GM19023 (cell line): ENCODE results near the gene ACSM5.
"Not testable (repeated sequence)": the region's sequence is repeated elsewhere in the genome, so short reads cannot be mapped to it uniquely, and the experiment has no call there.

Source experiments
- ATAC-seq: cut with Tn5 transposase; IDR thresholded peaks from one replicate; pipeline ENCODE4 v1.9.1; 2021; ENCODE audit warnings: mild to moderate bottlenecking, moderate library complexity; ENCODE audit not compliant: unreplicated experiment

The ACSM5 gene

DNA sequence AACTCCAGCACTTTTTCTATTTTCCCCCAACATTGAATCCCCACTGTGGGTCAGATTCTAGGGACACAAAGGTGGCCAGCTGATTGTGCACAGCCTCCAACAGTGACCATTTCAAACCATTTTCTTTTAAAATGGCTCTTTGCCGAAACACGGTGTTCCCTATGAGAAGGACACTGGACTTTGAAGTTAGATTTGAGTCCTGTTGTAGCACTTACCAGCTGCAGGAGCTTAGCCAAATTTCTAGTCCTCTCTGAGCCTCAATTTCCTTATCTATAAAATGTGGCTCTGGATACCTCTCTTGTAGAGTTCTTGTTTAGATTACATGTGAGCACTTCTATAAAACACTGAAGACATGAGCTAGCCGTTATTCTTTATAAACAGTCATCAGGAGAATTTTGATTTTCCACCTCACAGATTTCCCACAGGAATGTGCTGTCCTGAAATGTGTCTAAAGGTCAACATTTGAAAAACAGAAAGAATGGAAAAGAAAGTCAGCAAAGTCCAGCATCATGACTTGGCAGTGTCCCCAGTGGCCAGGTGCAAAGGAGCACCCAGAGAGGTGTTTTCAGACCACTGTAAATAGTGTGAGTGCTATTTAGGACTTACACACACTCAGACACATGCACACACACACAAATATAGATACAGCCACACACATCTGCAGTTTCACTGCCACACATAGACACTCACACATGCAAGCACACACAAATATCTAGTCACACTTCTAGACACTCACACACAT lies 37.5 kb downstream of the ACSM5 start:
- not testable (repeated sequence) for ATAC-seq

DNA sequence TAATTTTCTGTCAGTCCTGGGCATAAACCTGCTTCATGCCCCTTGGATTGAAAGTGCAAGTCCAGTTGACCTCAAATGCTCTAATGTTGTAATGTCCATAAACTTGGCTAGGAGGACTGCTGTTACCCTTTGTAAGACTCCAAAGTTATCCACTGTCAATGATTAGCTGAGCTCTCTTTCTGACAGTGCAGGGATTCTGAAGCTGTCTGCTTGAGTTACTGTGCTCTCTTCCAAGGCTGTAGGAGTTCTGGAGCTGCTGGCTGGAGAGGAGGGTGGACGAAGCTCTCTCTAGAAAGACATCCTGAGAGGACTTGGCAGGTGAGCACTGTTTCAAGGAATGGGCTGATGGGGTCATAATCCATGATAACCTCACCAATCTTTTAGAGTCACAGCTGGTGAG lies 42.0 kb downstream of the ACSM5 start, which contains the start of gene ACSM2A:
Gene ACSM2A (plus strand): TSS at position 158 of the 400 bp plus-strand sequence. CDS start 8,594 bp downstream, outside the sequence.
- ATAC-seq, result not testable (repeated sequence)

DNA sequence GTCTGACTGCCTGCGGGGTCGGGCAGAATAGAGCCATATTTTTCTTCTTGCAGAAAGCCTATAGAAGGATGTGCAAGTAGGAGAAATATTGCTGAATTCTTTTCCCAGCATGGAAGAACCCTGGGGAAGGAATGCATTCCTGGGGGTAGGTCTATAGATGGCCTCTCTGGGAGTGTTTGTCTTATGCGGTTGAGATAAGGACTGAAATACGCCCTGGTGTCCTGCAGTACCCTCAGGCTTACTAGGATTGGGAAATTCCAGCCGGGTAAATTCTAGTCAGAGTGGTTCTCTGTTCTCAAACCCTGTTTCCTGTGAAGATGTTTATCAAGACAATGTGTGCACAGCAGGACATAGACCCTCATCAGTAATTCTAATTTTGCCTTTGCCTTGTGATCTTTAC lies 44.3 kb downstream of the ACSM5 start:
- not testable (repeated sequence) for ATAC-seq

DNA sequence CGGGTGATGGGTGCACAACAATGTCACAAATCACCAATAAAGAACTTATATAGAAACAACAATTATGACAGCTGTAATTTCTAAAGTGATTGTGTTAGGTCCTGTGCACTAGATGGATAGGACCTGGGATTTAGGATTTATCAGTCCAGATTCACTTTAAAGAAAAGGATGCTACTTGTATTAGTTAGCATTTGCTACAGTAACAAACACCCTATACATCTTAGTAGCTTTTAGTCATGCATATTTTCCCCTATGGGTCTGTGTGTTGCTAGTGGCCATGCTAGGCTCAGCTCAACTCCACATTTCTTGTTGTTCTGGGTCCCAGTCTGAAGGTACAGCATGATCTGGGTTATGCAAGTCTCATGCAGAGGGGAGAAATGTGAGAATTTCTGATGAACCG lies 49.9 kb downstream of the ACSM5 start:
- not testable (repeated sequence) for ATAC-seq

DNA sequence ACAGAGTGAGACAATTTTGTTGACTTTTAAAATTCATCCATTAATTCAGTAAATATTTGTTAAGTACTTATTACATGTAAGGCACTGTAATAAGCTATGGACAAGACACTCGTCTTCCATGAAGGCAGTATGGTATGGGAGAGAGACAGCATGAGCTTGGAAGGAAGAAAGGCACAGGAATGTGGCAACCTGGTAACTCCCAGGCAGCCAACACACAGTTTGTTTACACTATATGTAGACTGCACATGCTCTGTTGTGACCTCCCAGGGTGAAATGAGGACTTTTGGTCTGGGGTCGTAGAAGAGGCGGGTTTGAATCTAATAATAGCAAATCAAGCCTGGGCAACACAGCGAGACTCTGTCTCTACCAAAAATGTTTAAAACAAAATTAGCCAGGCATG lies 51.0 kb downstream of the ACSM5 start:
- not testable (repeated sequence) for ATAC-seq

DNA sequence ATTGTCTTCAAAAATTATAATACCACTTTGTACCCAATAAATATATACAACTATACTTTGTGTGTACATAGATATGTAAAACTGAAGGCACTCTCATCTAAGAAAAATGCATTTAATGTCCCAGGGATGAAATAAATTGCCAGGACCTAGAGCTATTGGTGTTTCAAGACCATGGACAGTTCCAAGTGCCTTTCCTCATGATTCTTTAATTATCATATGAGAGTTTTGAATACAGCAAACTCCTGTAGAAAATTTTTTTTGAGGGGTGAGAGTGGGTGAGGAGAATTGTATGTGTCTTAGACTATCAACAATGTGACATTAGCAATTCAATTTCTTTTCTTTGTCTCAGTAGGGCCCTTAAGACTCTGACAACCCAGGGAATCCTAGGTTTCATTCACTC lies 59.6 kb downstream of the ACSM5 start:
- ATAC-seq, result not testable (repeated sequence)

DNA sequence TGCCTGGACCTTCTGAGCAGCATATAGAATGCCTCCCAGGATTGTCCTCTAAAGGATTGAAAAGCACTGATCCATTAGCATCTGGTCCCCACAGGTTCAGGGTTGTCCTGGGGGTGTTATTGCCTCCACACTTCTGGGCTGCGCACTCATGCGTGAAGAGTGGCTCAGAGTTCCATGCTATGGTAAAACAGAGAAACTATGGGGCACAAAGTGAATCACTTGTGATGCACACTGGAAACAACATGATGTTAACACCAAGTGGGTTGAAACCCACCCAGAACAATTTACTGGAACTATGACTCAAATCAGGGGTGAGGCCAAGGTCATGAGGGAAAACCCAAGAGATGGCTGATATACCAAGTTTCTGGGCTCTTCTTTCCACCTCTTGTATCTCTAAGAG lies 60.6 kb downstream of the ACSM5 start:
- ATAC-seq, result not testable (repeated sequence)

DNA sequence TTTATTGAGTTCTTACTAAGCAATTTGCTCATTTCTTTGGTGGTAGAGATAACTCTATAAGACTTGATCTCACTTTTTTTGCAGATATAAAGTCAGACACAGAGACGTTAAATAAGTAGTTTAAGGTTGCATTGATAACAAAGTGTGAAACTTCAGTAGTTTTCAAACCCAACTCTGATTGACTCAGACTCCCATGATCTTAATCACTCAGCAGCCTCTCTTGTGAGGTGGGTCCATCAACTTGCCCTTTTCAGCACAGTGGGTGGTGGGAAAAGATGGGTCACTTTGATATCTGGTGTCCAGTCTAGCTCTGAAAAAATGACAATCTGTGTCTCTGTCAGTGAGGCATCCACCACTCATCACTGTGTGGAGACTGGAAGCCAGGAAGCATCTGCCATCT lies 61.4 kb downstream of the ACSM5 start:
- ATAC-seq, result not testable (repeated sequence)

DNA sequence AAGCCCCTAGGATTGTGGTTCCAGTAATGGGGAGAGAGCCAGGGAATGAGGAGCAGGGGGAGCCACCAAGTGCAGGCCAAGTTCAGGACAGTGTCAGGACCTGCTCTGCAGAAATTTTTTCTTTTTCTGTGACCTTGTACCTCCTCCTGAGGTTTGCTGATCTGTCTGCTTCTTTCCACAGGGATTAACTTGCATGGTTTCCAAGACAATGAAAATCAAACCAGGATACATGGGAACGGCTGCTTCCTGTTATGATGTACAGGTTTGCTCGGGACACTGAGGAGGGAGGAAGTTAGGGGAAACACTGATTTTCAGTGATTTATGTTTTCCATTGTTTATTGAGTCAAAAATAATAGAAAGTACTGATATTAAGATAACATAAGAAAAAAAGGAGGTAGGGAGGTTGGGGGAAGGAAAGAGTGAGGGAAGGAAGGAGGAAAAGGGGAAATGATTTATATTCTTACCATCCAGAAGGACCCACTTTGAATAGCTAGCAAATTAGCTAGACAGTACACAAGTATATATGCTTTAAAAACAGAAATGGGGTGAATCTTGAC lies 67.9 kb downstream of the ACSM5 start:
- ATAC-seq, result not testable (repeated sequence)

DNA sequence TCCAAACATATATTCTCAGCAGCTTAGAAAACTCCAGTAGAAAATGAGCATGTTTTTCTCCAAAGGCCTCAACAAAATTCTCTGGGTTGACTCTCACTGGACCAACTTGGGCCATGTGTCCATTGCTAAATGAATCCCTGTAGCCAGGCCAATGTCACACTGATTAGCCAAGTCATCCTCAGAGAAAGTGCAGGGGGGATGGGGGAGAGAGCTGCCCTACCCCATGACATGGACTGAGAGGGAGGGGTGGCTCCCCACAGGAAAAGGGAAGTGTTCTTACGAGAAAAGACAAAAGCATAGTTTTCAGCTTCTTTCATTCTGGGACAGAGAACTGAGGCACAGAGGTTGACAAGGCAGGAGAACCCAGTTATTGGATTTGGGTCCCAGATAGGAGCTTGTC lies 74.7 kb downstream of the ACSM5 start:
- not testable (repeated sequence) for ATAC-seq

DNA sequence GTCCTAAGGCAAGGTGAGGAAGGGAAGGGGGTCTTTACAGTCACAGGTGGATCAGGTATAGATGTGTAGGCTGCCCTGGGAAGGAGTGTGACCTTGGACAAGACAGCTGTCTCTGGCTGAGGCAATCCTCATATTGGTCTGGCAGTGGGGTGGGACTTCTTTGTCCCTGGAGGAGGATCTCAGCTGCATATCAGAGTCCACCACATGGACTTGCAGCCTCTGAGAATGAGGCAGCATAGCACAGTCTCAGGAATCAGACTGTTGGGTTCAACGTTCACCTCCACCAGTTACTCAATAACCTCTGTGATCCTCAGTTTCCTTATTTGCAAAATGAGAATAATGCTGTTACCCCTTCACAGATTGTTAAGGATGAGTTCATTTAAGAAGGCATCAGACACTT lies 75.4 kb downstream of the ACSM5 start:
- ATAC-seq, result no peak

DNA sequence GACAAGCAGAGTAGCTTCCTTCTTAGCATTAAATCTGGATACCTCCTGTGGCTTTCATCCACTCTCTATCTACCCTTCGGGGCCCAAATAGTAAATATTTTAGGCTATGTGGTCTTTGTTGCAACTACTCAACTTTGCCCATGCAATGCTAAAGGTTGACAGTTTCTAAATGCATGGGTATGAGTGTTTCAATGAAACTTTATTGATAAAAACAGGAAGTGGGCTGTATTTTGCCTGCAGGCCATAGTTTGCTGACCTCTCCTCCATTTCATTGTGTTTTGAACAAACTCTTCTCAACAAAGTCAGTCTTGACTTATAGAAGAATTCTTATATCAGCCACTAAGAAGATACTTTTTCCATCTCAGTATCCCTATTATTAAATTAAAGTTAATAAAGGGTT lies 76.1 kb downstream of the ACSM5 start:
- no peak for ATAC-seq
